ENCODE results near the gene FZD4.
"Not testable (repeated sequence)": the region's sequence is repeated elsewhere in the genome, so short reads cannot be mapped to it uniquely, and the experiment has no call there.

DNA sequence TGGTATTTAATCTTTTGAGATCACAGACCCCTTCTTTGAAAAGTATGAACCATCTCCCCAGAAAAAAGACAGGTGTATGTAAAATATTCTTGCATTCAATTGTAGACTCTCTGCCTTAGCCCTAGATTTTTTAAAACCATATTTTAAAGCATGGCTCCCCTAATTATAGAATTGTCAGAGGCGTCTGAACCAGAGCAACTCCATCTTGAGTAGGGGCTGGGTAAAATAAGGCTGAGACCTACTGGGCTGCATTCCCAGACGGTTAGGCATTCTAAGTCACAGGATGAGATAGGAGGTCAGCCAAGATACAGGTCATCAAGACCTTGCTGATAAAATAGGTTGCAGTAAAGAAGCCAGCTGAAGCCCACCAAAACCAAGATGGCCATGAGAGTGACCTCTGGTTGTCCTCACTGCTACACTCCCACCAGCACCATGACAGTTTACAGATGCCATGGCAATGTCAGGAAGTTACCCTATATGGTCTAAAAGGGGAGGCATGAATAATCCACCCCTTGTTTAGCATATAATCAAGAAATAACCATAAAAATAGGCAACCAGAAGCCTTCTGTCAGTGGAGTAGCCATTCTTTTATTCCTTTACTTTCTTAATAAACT lies 17.9 kb downstream of the FZD4 start:
- not testable (repeated sequence) for TF ChIP-seq CTCF (IDR thresholded peaks at IDR 0.05; ENCODE audit: poor library complexity); EZH2phosphoT487 (IDR thresholded peaks at IDR 0.05; ENCODE audit: low read depth, severe bottlenecking, unreplicated experiment); EZH2 (IDR thresholded peaks at IDR 0.05; ENCODE audit: borderline replicate concordance)
